ENCODE data around the gene VTI1A. TPM values are rescaled to one million over a fixed set of nuclear protein-coding genes. Genes with fewer than 3 reads are reported as not detected.
"Not testable (repeated sequence)": the region's sequence is repeated elsewhere in the genome, so short reads cannot be mapped to it uniquely, and the experiment has no call there.

VTI1A gene
- 10 to 100 TPM; 42.8 to 46.7 TPM for total RNA-seq
- polyA plus RNA-seq (ENCODE audit: insufficient read length in 2 of 2): 10 to 100 TPM; 23.5 to 25.8 TPM
- long read RNA-seq, donor 1, partial matches to known transcripts: 0 of 5 reads
- long read RNA-seq, donor 1, other reads (novel, unspliced or antisense): 0 of 5 reads
- long read RNA-seq, donor 2: 0 reads
- long read RNA-seq, donor 3, full-length matches to known transcripts: 4 of 4 reads
- long read RNA-seq, donor 3, partial matches to known transcripts: 0 of 4 reads
- long read RNA-seq, donor 3, other reads (novel, unspliced or antisense): 0 of 4 reads
- long read RNA-seq, donor 4, full-length matches to known transcripts: 3 of 8 reads
- long read RNA-seq, donor 4, partial matches to known transcripts: 5 of 8 reads
- long read RNA-seq, donor 4, other reads (novel, unspliced or antisense): 0 of 8 reads

- H3K4me1 ChIP-seq (ENCODE audit: control insufficient read depth, insufficient read depth, low read length): peaks cover 6% of the 10 kb centered on the region
- 0% methylated on average over 59 of the region's 59 CpGs for WGBS (ENCODE audit: insufficient coverage)
- no peaks in the 10 kb centered on the region for H3K27me3 ChIP-seq (ENCODE audit: control insufficient read depth, insufficient read depth, low read length)
- H3K36me3 ChIP-seq (ENCODE audit: control insufficient read depth, insufficient read depth, low read length): peaks cover 3% of the 10 kb centered on the region
- H3K27ac ChIP-seq (ENCODE audit: low read depth, low read length): peak within 1 kb of the TSS; percentile 86
- no peaks in the 10 kb centered on the region for H3K9me3 ChIP-seq (ENCODE audit: control insufficient read depth, insufficient read depth, low read length)
- peak; percentile 72 to 95 (median 81) for DNase-seq (ENCODE audit: low read depth in 4 of 6, low spot score in 6 of 6)
- H3K4me3 ChIP-seq (ENCODE audit: low read depth, low read length): peak within 1 kb of the TSS; percentile 98
Measured at GRCh38 chr10:112446855-112447619, at the start of gene VTI1A, which contains the start of gene ZDHHC6. TSS of gene VTI1A (plus strand) at chr10:112447215. CDS start at chr10:112447374, 159 bp downstream. TSS of gene ZDHHC6 (minus strand) at chr10:112446914. CDS start at chr10:112445436, 1,478 bp downstream.

DNA sequence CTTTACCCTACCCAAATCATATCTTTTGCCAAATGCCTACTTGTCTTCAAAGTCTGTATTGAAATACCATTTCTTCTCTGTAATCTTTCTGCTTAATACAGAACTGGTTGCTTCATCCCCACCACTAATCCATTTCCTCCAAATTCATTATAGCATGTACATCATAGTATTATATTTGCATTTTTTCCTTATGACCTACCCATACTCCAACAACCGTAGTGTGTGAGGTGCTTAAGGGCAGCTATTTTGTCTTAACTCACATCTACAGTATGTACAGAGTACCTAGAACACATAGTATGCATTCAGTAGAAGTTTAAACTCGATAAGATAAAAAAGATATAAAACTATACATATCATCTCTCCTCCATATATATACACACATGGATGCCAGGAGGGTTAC is 49.4 kb upstream of the VTI1A start:
- Histone ChIP-seq H3K36me3 (ENCODE audit: control insufficient read depth, insufficient read depth, low read length) (no peaks in the 10 kb centered on the region), H3K9me3 (ENCODE audit: control insufficient read depth, insufficient read depth, low read length) (no peaks in the 10 kb centered on the region), H3K4me3 (ENCODE audit: low read depth, low read length) (no peak overlapping the region), H3K27ac (ENCODE audit: low read depth, low read length) (no peak overlapping the region), H3K27me3 (ENCODE audit: control insufficient read depth, insufficient read depth, low read length) (no peaks in the 10 kb centered on the region), H3K4me1 (ENCODE audit: control insufficient read depth, insufficient read depth, low read length) (no peaks in the 10 kb centered on the region)
- no peak for DNase-seq (ENCODE audit: low read depth in 4 of 6, low spot score in 6 of 6)
- no CpG with 5 or more reads among the region's 2 CpGs for WGBS (ENCODE audit: insufficient coverage)

DNA sequence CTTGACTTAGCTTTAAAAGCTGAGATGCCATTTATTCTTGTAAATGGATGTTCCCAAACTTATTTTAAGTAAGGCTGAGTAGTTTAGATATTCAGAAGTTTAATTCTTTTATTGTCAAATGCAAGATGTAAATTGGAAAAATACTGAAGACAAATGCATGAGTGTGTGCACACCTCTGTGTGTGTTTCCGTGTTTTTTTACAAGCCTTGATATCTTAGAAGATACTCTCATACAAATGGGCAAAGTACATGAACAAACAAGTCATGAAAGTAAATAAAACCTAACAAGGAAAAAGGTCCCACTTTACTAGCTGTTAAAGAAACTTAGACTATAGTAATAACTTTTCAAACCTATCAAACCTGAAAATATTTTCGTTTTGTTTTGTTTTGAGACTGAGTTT is 44.1 kb upstream of the VTI1A start:
- Histone ChIP-seq H3K36me3 (ENCODE audit: control insufficient read depth, insufficient read depth, low read length) (no peaks in the 10 kb centered on the region), H3K4me3 (ENCODE audit: low read depth, low read length) (no peak overlapping the region), H3K27ac (ENCODE audit: low read depth, low read length) (no peak overlapping the region), H3K27me3 (ENCODE audit: control insufficient read depth, insufficient read depth, low read length) (no peaks in the 10 kb centered on the region), H3K4me1 (ENCODE audit: control insufficient read depth, insufficient read depth, low read length) (no peaks in the 10 kb centered on the region), H3K9me3 (ENCODE audit: control insufficient read depth, insufficient read depth, low read length) (no peaks in the 10 kb centered on the region)
- no peak for DNase-seq (ENCODE audit: low read depth in 4 of 6, low spot score in 6 of 6)
- WGBS (ENCODE audit: insufficient coverage): no CpG with 5 or more reads among the region's 2 CpGs

DNA sequence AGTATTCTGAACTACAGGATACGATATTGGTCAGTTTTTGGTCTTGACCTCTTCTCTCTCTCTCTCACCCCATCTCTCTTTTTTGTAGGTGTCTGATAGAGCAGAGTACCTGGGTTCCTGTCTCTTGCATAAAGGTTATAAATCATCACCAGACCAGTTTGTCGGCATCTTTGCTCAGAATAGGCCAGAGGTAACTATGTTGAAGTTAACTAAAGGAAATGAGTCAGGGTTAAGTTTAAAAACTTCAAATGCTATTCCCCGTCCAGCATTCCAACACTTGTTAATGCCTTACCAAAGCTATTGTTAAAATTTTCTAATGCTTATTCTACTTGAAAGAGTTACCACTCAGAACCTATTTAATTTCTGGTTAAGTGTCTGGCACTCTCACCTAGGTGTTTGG is 42.4 kb upstream of the VTI1A start:
- Histone ChIP-seq H3K27ac (ENCODE audit: low read depth, low read length) (no peak overlapping the region), H3K36me3 (ENCODE audit: control insufficient read depth, insufficient read depth, low read length) (no peaks in the 10 kb centered on the region), H3K9me3 (ENCODE audit: control insufficient read depth, insufficient read depth, low read length) (no peaks in the 10 kb centered on the region), H3K4me1 (ENCODE audit: control insufficient read depth, insufficient read depth, low read length) (no peaks in the 10 kb centered on the region), H3K27me3 (ENCODE audit: control insufficient read depth, insufficient read depth, low read length) (no peaks in the 10 kb centered on the region), H3K4me3 (ENCODE audit: low read depth, low read length) (no peak overlapping the region)
- WGBS (ENCODE audit: insufficient coverage): no CpG with 5 or more reads among the region's 3 CpGs
- no peak for DNase-seq (ENCODE audit: low read depth in 4 of 6, low spot score in 6 of 6)

- not testable (repeated sequence) for H3K4me1 ChIP-seq (ENCODE audit: control insufficient read depth, insufficient read depth, low read length); H3K9me3 ChIP-seq (ENCODE audit: control insufficient read depth, insufficient read depth, low read length); H3K36me3 ChIP-seq (ENCODE audit: control insufficient read depth, insufficient read depth, low read length); DNase-seq (ENCODE audit: low read depth in 4 of 6, low spot score in 6 of 6); H3K4me3 ChIP-seq (ENCODE audit: low read depth, low read length); H3K27ac ChIP-seq (ENCODE audit: low read depth, low read length); H3K27me3 ChIP-seq (ENCODE audit: control insufficient read depth, insufficient read depth, low read length)
- WGBS (ENCODE audit: insufficient coverage): no CpG with 5 or more reads among the region's 2 CpGs
Measured at GRCh38 chr10:112406806-112407205, 40.2 kb upstream of the VTI1A start.

DNA sequence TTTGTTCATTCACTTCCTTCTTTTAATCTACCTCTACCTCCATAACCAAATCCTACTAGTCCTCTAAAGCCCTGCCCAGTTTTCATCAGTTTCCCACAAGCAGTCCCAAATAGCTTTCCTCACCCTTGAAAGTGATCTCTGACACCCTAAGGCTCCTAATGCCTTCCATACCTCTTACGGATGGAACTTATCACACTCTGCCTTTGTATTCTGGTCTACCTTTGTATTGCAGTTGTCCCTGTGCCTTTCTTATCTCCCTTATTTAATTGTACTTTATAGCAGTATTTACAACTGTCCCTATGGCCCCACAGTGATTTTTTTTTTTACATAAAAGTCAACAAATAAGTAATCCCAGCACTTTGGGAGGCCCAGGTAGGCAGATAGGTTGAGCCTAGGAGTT is 39.3 kb upstream of the VTI1A start:
- no peaks in the 10 kb centered on the region for H3K36me3 ChIP-seq (ENCODE audit: control insufficient read depth, insufficient read depth, low read length)

DNA sequence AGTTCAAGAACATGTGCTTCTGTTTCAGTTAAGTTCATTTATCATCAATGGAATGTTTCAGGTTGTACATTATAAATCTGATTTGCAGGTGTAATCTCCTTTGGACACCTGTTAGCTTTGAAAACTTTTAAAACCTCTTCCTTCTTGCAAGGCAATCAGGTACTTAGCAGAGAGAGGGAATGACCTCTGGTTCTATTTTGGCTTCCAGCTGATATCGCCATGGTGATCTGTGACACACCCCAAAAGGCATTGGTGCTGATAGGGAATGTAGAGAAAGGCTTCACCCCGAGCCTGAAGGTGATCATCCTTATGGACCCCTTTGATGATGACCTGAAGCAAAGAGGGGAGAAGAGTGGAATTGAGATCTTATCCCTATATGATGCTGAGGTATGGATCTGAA is 37.7 kb upstream of the VTI1A start:
- WGBS (ENCODE audit: insufficient coverage): no CpG with 5 or more reads among the region's 2 CpGs
- H3K9me3 ChIP-seq (ENCODE audit: control insufficient read depth, insufficient read depth, low read length): no peaks in the 10 kb centered on the region
- H3K27ac ChIP-seq (ENCODE audit: low read depth, low read length): no peak overlapping the region
- H3K4me1 ChIP-seq (ENCODE audit: control insufficient read depth, insufficient read depth, low read length): no peaks in the 10 kb centered on the region
- no peaks in the 10 kb centered on the region for H3K27me3 ChIP-seq (ENCODE audit: control insufficient read depth, insufficient read depth, low read length)
- no peak overlapping the region for H3K4me3 ChIP-seq (ENCODE audit: low read depth, low read length)
- H3K36me3 ChIP-seq (ENCODE audit: control insufficient read depth, insufficient read depth, low read length): no peaks in the 10 kb centered on the region
- DNase-seq (ENCODE audit: low read depth in 4 of 6, low spot score in 6 of 6): no peak

More for the DNA sequence above, 39.3 kb upstream of the VTI1A start:
- H3K27ac ChIP-seq (ENCODE audit: low read depth, low read length): no peak overlapping the region
- H3K4me1 ChIP-seq (ENCODE audit: control insufficient read depth, insufficient read depth, low read length): no peaks in the 10 kb centered on the region
- no peaks in the 10 kb centered on the region for H3K9me3 ChIP-seq (ENCODE audit: control insufficient read depth, insufficient read depth, low read length)
- no peaks in the 10 kb centered on the region for H3K27me3 ChIP-seq (ENCODE audit: control insufficient read depth, insufficient read depth, low read length)
- no peak for DNase-seq (ENCODE audit: low read depth in 4 of 6, low spot score in 6 of 6)
- no peak overlapping the region for H3K4me3 ChIP-seq (ENCODE audit: low read depth, low read length)
- 100% methylated on average over 1 of the region's 1 CpG for WGBS (ENCODE audit: insufficient coverage)

DNA sequence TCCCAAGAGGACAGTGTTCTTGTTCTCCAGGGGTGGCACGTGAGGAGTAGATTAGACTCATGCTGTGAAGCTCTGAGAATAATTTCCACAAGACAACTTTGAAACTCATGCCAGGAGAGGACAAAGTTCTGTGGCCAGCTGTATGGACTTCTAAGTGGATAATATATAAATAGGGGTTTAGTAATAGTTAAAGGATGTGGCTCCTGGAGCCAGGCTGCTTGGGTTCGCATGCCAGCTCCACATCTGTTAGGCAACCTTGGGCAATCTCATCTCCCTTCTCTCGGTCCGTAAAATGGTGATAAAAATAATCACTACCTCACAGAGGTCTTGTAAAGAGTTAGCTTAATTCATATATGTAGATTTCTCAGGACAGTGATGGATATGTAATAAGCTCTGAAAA is 37.3 kb upstream of the VTI1A start:
- no peaks in the 10 kb centered on the region for H3K4me1 ChIP-seq (ENCODE audit: control insufficient read depth, insufficient read depth, low read length)
- WGBS (ENCODE audit: insufficient coverage): 20% methylated on average over 1 of the region's 4 CpGs
- DNase-seq (ENCODE audit: low read depth in 4 of 6, low spot score in 6 of 6): no peak
- H3K9me3 ChIP-seq (ENCODE audit: control insufficient read depth, insufficient read depth, low read length): no peaks in the 10 kb centered on the region
- no peaks in the 10 kb centered on the region for H3K36me3 ChIP-seq (ENCODE audit: control insufficient read depth, insufficient read depth, low read length)
- H3K27ac ChIP-seq (ENCODE audit: low read depth, low read length): no peak overlapping the region
- H3K4me3 ChIP-seq (ENCODE audit: low read depth, low read length): no peak overlapping the region
- no peaks in the 10 kb centered on the region for H3K27me3 ChIP-seq (ENCODE audit: control insufficient read depth, insufficient read depth, low read length)

DNA sequence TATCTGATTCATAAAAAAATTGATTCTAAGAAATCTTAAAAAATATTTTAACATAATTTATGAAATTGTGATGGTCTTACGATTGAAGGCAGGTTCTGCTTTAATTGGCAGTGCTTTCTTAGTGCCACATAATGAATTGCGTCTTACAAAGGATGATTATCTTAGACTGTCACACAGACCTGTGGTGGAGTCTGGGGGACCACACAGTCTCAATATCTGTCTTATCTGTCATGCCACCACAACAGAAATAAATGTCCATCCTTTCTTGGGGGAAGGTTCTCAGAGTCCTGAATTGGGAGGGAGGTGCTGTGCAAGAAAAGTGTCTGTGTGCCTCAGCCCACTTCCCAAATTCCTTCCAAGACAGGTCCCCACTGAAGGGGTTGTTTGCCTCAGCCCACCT is 34.3 kb upstream of the VTI1A start:
- no CpG with 5 or more reads among the region's 2 CpGs for WGBS (ENCODE audit: insufficient coverage)
- Histone ChIP-seq H3K36me3 (ENCODE audit: control insufficient read depth, insufficient read depth, low read length) (no peaks in the 10 kb centered on the region), H3K27ac (ENCODE audit: low read depth, low read length) (no peak overlapping the region)

More for the DNA sequence above, 34.3 kb upstream of the VTI1A start:
- H3K4me1 ChIP-seq (ENCODE audit: control insufficient read depth, insufficient read depth, low read length): no peaks in the 10 kb centered on the region
- no peak for DNase-seq (ENCODE audit: low read depth in 4 of 6, low spot score in 6 of 6)
- no peaks in the 10 kb centered on the region for H3K27me3 ChIP-seq (ENCODE audit: control insufficient read depth, insufficient read depth, low read length)
- H3K9me3 ChIP-seq (ENCODE audit: control insufficient read depth, insufficient read depth, low read length): no peaks in the 10 kb centered on the region
- H3K4me3 ChIP-seq (ENCODE audit: low read depth, low read length): no peak overlapping the region

Measured in spinal cord (tissue), 10 donors.